8988T (cell line): ENCODE data around the gene STAT1.

ENCODE experiments used
- DNase-seq: peaks from one replicate; pipeline ENCODE4 v3.0.0; 2011

Gene STAT1

GRCh38 chr2:191030521-191031154 is 16.7 kb upstream of the STAT1 start:
- DNase-seq = no peak

- no peak for DNase-seq
These were observed 15.4 kb upstream of the STAT1 start for GRCh38 chr2:191029280-191029950.

GRCh38 chr2:191026377-191026776 is 12.4 kb upstream of the STAT1 start:
- no peak for DNase-seq

- no peak for DNase-seq
These were observed 11.2 kb upstream of the STAT1 start for GRCh38 chr2:191025135-191025534.

- DNase-seq = no peak
These were observed 9.3 kb upstream of the STAT1 start for GRCh38 chr2:191023235-191023679.

GRCh38 chr2:191020742-191021381 is 6.9 kb upstream of the STAT1 start:
- DNase-seq = no peak

- peak; percentile 89 for DNase-seq
These were observed 6.3 kb upstream of the STAT1 start for GRCh38 chr2:191020221-191020741.

GRCh38 chr2:191019376-191019775 is 5.4 kb upstream of the STAT1 start:
- no peak for DNase-seq

- DNase-seq = no peak
These were observed 4.7 kb upstream of the STAT1 start for GRCh38 chr2:191018643-191019119.

GRCh38 chr2:191018048-191018447 is 4.1 kb upstream of the STAT1 start:
- DNase-seq = no peak

- DNase-seq = no peak
These were observed 1.9 kb upstream of the STAT1 start for GRCh38 chr2:191015831-191016230.

GRCh38 chr2:191015239-191015638 is 1.3 kb upstream of the STAT1 start:
- no peak for DNase-seq

GRCh38 chr2:191014653-191015020 is 666 bp upstream of the STAT1 start:
- no peak for DNase-seq

GRCh38 chr2:191013682-191013931 is 364 bp downstream of the STAT1 start:
- no peak for DNase-seq

- DNase-seq = no peak
These were observed 908 bp downstream of the STAT1 start for GRCh38 chr2:191012845-191013681.

- DNase-seq = no peak
These were observed 1.6 kb downstream of the STAT1 start for GRCh38 chr2:191012346-191012745.

- no peak for DNase-seq
These were observed 2.8 kb downstream of the STAT1 start for GRCh38 chr2:191010887-191011885.

- DNase-seq = no peak
These were observed 4.2 kb downstream of the STAT1 start for GRCh38 chr2:191009541-191010374.

GRCh38 chr2:191008286-191008685 is 5.7 kb downstream of the STAT1 start:
- no peak for DNase-seq

GRCh38 chr2:191006997-191007783 is 6.8 kb downstream of the STAT1 start:
- no peak for DNase-seq
